ENCODE measurements around the gene KCTD10. TPM values are rescaled to one million over a fixed set of nuclear protein-coding genes. Genes with fewer than 3 reads are reported as not detected.
"Not testable (repeated sequence)": the region's sequence is repeated elsewhere in the genome, so short reads cannot be mapped to it uniquely, and the experiment has no call there.

The KCTD10 gene
- total RNA-seq, 1 donor from 2014 or later = 24.0 TPM

- Histone ChIP-seq H3K27ac (ENCODE audit: low read depth, low read length) (peak overlapping the region; percentile 49), H3K9ac (ENCODE audit: low read depth in 1 of 3, low read length in 3 of 3) (no peak overlapping the region), H3K27me3 (ENCODE audit: control insufficient read depth in 3 of 3, insufficient read depth in 3 of 3, low read length in 3 of 3) (no peaks in the 10 kb centered on the region), H3K4me1 (ENCODE audit: control insufficient read depth in 3 of 3, insufficient read depth in 3 of 3, low read length in 3 of 3) (no peaks in the 10 kb centered on the region), H3K36me3 (ENCODE audit: control insufficient read depth in 3 of 3, insufficient read depth in 3 of 3, low read length in 3 of 3) (peaks cover 10 to 15% (median 11%) of the 10 kb centered on the region in 3 donors), H3K4me3 (ENCODE audit: low read length in 3 of 3) (no peak overlapping the region), H3K9me3 (ENCODE audit: control insufficient read depth in 3 of 3, low read length in 3 of 3) (no peaks in the 10 kb centered on the region)
Measured at GRCh38 chr12:109444259-109444658, 32.8 kb downstream of the KCTD10 start.

- Histone ChIP-seq H3K4me3 (ENCODE audit: low read length in 3 of 3) (no peak overlapping the region), H3K4me1 (ENCODE audit: control insufficient read depth in 3 of 3, insufficient read depth in 3 of 3, low read length in 3 of 3) (no peaks in the 10 kb centered on the region), H3K9me3 (ENCODE audit: control insufficient read depth in 3 of 3, low read length in 3 of 3) (no peaks in the 10 kb centered on the region), H3K9ac (ENCODE audit: low read depth in 1 of 3, low read length in 3 of 3) (no peak overlapping the region), H3K36me3 (ENCODE audit: control insufficient read depth in 3 of 3, insufficient read depth in 3 of 3, low read length in 3 of 3) (peaks cover 8 to 15% (median 11%) of the 10 kb centered on the region in 3 donors), H3K27me3 (ENCODE audit: control insufficient read depth in 3 of 3, insufficient read depth in 3 of 3, low read length in 3 of 3) (no peaks in the 10 kb centered on the region), H3K27ac (ENCODE audit: low read depth, low read length) (no peak overlapping the region)
Measured at GRCh38 chr12:109443794-109444193, 33.3 kb downstream of the KCTD10 start.

GRCh38 chr12:109440851-109441490, 36.1 kb downstream of the KCTD10 start:
- no peak overlapping the region for H3K9ac ChIP-seq (ENCODE audit: low read depth in 1 of 3, low read length in 3 of 3)
- H3K36me3 ChIP-seq (ENCODE audit: control insufficient read depth in 3 of 3, insufficient read depth in 3 of 3, low read length in 3 of 3) = peaks cover 0 to 5% (median 0%) of the 10 kb centered on the region in 3 donors
- no peak overlapping the region for H3K4me3 ChIP-seq (ENCODE audit: low read length in 3 of 3)
- H3K9me3 ChIP-seq (ENCODE audit: control insufficient read depth in 3 of 3, low read length in 3 of 3) = no peaks in the 10 kb centered on the region
- H3K4me1 ChIP-seq (ENCODE audit: control insufficient read depth in 3 of 3, insufficient read depth in 3 of 3, low read length in 3 of 3) = peaks cover 0 to under 1% (median 0%) of the 10 kb centered on the region in 3 donors
- no peaks in the 10 kb centered on the region for H3K27me3 ChIP-seq (ENCODE audit: control insufficient read depth in 3 of 3, insufficient read depth in 3 of 3, low read length in 3 of 3)
- no peak overlapping the region for H3K27ac ChIP-seq (ENCODE audit: low read depth, low read length)

- H3K4me3 ChIP-seq (ENCODE audit: low read length in 3 of 3); H3K9ac ChIP-seq (ENCODE audit: low read depth in 1 of 3, low read length in 3 of 3); H3K27ac ChIP-seq (ENCODE audit: low read depth, low read length); H3K27me3 ChIP-seq (ENCODE audit: control insufficient read depth in 3 of 3, insufficient read depth in 3 of 3, low read length in 3 of 3); H3K9me3 ChIP-seq (ENCODE audit: control insufficient read depth in 3 of 3, low read length in 3 of 3); H3K4me1 ChIP-seq (ENCODE audit: control insufficient read depth in 3 of 3, insufficient read depth in 3 of 3, low read length in 3 of 3); H3K36me3 ChIP-seq (ENCODE audit: control insufficient read depth in 3 of 3, insufficient read depth in 3 of 3, low read length in 3 of 3): not testable (repeated sequence)
Measured at GRCh38 chr12:109439951-109440350, 37.1 kb downstream of the KCTD10 start.

GRCh38 chr12:109439181-109439580, 37.9 kb downstream of the KCTD10 start:
- Histone ChIP-seq H3K9ac (ENCODE audit: low read depth in 1 of 3, low read length in 3 of 3) (no peak overlapping the region), H3K27ac (ENCODE audit: low read depth, low read length) (no peak overlapping the region), H3K9me3 (ENCODE audit: control insufficient read depth in 3 of 3, low read length in 3 of 3) (no peaks in the 10 kb centered on the region)

GRCh38 chr12:109436188-109436560, 40.9 kb downstream of the KCTD10 start:
- no peaks in the 10 kb centered on the region for H3K36me3 ChIP-seq (ENCODE audit: control insufficient read depth in 3 of 3, insufficient read depth in 3 of 3, low read length in 3 of 3)
- no peak overlapping the region for H3K9ac ChIP-seq (ENCODE audit: low read depth in 1 of 3, low read length in 3 of 3)
- no peak overlapping the region for H3K27ac ChIP-seq (ENCODE audit: low read depth, low read length)
- no peak overlapping the region for H3K4me3 ChIP-seq (ENCODE audit: low read length in 3 of 3)
- peaks cover 4 to 12% (median 9%) of the 10 kb centered on the region in 3 donors for H3K4me1 ChIP-seq (ENCODE audit: control insufficient read depth in 3 of 3, insufficient read depth in 3 of 3, low read length in 3 of 3)
- no peaks in the 10 kb centered on the region for H3K9me3 ChIP-seq (ENCODE audit: control insufficient read depth in 3 of 3, low read length in 3 of 3)
- H3K27me3 ChIP-seq (ENCODE audit: control insufficient read depth in 3 of 3, insufficient read depth in 3 of 3, low read length in 3 of 3) = no peaks in the 10 kb centered on the region

More at GRCh38 chr12:109439181-109439580, 37.9 kb downstream of the KCTD10 start:
- Histone ChIP-seq H3K36me3 (ENCODE audit: control insufficient read depth in 3 of 3, insufficient read depth in 3 of 3, low read length in 3 of 3) (no peaks in the 10 kb centered on the region), H3K4me3 (ENCODE audit: low read length in 3 of 3) (no peak overlapping the region), H3K27me3 (ENCODE audit: control insufficient read depth in 3 of 3, insufficient read depth in 3 of 3, low read length in 3 of 3) (no peaks in the 10 kb centered on the region), H3K4me1 (ENCODE audit: control insufficient read depth in 3 of 3, insufficient read depth in 3 of 3, low read length in 3 of 3) (peaks cover 0 to 2% (median 0%) of the 10 kb centered on the region in 3 donors)

GRCh38 chr12:109435428-109436187, 41.5 kb downstream of the KCTD10 start:
- Histone ChIP-seq H3K36me3 (ENCODE audit: control insufficient read depth in 3 of 3, insufficient read depth in 3 of 3, low read length in 3 of 3) (no peaks in the 10 kb centered on the region), H3K9ac (ENCODE audit: low read depth in 1 of 3, low read length in 3 of 3) (no peak overlapping the region), H3K4me1 (ENCODE audit: control insufficient read depth in 3 of 3, insufficient read depth in 3 of 3, low read length in 3 of 3) (peaks cover 4 to 12% (median 9%) of the 10 kb centered on the region in 3 donors), H3K27ac (ENCODE audit: low read depth, low read length) (no peak overlapping the region), H3K4me3 (ENCODE audit: low read length in 3 of 3) (no peak overlapping the region), H3K27me3 (ENCODE audit: control insufficient read depth in 3 of 3, insufficient read depth in 3 of 3, low read length in 3 of 3) (no peaks in the 10 kb centered on the region), H3K9me3 (ENCODE audit: control insufficient read depth in 3 of 3, low read length in 3 of 3) (no peaks in the 10 kb centered on the region)

- H3K27ac ChIP-seq (ENCODE audit: low read depth, low read length) = no peak overlapping the region
Measured at GRCh38 chr12:109434582-109434981, 42.5 kb downstream of the KCTD10 start.

GRCh38 chr12:109433618-109434017, 43.5 kb downstream of the KCTD10 start:
- Histone ChIP-seq H3K27ac (ENCODE audit: low read depth, low read length) (no peak overlapping the region), H3K4me3 (ENCODE audit: low read length in 3 of 3) (no peak overlapping the region), H3K4me1 (ENCODE audit: control insufficient read depth in 3 of 3, insufficient read depth in 3 of 3, low read length in 3 of 3) (peaks cover 4 to 12% (median 9%) of the 10 kb centered on the region in 3 donors), H3K36me3 (ENCODE audit: control insufficient read depth in 3 of 3, insufficient read depth in 3 of 3, low read length in 3 of 3) (no peaks in the 10 kb centered on the region), H3K27me3 (ENCODE audit: control insufficient read depth in 3 of 3, insufficient read depth in 3 of 3, low read length in 3 of 3) (no peaks in the 10 kb centered on the region), H3K9ac (ENCODE audit: low read depth in 1 of 3, low read length in 3 of 3) (no peak overlapping the region), H3K9me3 (ENCODE audit: control insufficient read depth in 3 of 3, low read length in 3 of 3) (no peaks in the 10 kb centered on the region)

More at GRCh38 chr12:109434582-109434981, 42.5 kb downstream of the KCTD10 start:
- no peak overlapping the region for H3K9ac ChIP-seq (ENCODE audit: low read depth in 1 of 3, low read length in 3 of 3)
- no peaks in the 10 kb centered on the region for H3K36me3 ChIP-seq (ENCODE audit: control insufficient read depth in 3 of 3, insufficient read depth in 3 of 3, low read length in 3 of 3)
- H3K4me3 ChIP-seq (ENCODE audit: low read length in 3 of 3) = no peak overlapping the region
- no peaks in the 10 kb centered on the region for H3K27me3 ChIP-seq (ENCODE audit: control insufficient read depth in 3 of 3, insufficient read depth in 3 of 3, low read length in 3 of 3)
- H3K4me1 ChIP-seq (ENCODE audit: control insufficient read depth in 3 of 3, insufficient read depth in 3 of 3, low read length in 3 of 3) = peaks cover 4 to 12% (median 9%) of the 10 kb centered on the region in 3 donors
- no peaks in the 10 kb centered on the region for H3K9me3 ChIP-seq (ENCODE audit: control insufficient read depth in 3 of 3, low read length in 3 of 3)

GRCh38 chr12:109432842-109433304, 44.2 kb downstream of the KCTD10 start:
- Histone ChIP-seq H3K27ac (ENCODE audit: low read depth, low read length) (peak overlapping the region; percentile 0), H3K9me3 (ENCODE audit: control insufficient read depth in 3 of 3, low read length in 3 of 3) (no peaks in the 10 kb centered on the region)

More at GRCh38 chr12:109432842-109433304, 44.2 kb downstream of the KCTD10 start:
- Histone ChIP-seq H3K36me3 (ENCODE audit: control insufficient read depth in 3 of 3, insufficient read depth in 3 of 3, low read length in 3 of 3) (no peaks in the 10 kb centered on the region), H3K4me3 (ENCODE audit: low read length in 3 of 3) (peak overlapping the region in 1 of 3 donors; percentile 57), H3K4me1 (ENCODE audit: control insufficient read depth in 3 of 3, insufficient read depth in 3 of 3, low read length in 3 of 3) (peaks cover 4 to 12% (median 9%) of the 10 kb centered on the region in 3 donors), H3K27me3 (ENCODE audit: control insufficient read depth in 3 of 3, insufficient read depth in 3 of 3, low read length in 3 of 3) (no peaks in the 10 kb centered on the region), H3K9ac (ENCODE audit: low read depth in 1 of 3, low read length in 3 of 3) (peak overlapping the region in 2 of 3 donors; percentile 9 to 15)
